H1 (cell line): ENCODE data around the gene ENTPD5. TPM values are rescaled to one million over a fixed set of nuclear protein-coding genes. Genes with fewer than 3 reads are reported as not detected.

Source experiments
- CTCF ChIA-PET: fragments of 300-600 bp; sonication (Branson Sonifier 250); formaldehyde crosslinking; loops from one replicate; lab custom pipeline; 2021; ENCODE audit not compliant: partially characterized antibody; lab: Charles Lee
- POLR2A ChIA-PET: fragments of 300-600 bp; sonication (Branson Sonifier 250); formaldehyde crosslinking; loops from one replicate; lab custom pipeline; 2021; ENCODE audit warnings: inconsistent platforms; ENCODE audit not compliant: partially characterized antibody; lab: Charles Lee
- DNase-seq, 2 experiments: peaks; one replicate each; pipeline versions ENCODE4 v3.0.0 to v3.0.0-alpha.2; 2010 to 2022; ENCODE audit warnings: low spot score in 2 of 2, low read depth in 1 of 2, mixed read lengths in 1 of 2
- FAIRE-seq: peaks from 2 replicates; lab custom pipeline; 2011; peaks lifted over from hg19 to GRCh38; lab: Jason Lieb, UNC
- H2AFZ ChIP-seq: 2 replicates; pipeline ENCODE4 v1.8.1; 2012; ENCODE audit warnings: low read length, inconsistent platforms
- H2AK5ac ChIP-seq: 2 replicates; pipeline ENCODE4 v1.6.1; 2013; ENCODE audit warnings: low read depth, low read length
- H2BK120ac ChIP-seq: replicated peaks from 2 replicates; pipeline ENCODE3; 2013; ENCODE audit warnings: low read depth, low read length, inconsistent platforms
- H2BK12ac ChIP-seq: 2 replicates; pipeline ENCODE4 v1.6.1; 2013; ENCODE audit warnings: low read depth, low read length
- H2BK15ac ChIP-seq: 2 replicates; pipeline ENCODE4 v1.6.1; 2013; ENCODE audit warnings: low read length
- H2BK20ac ChIP-seq: 2 replicates; pipeline ENCODE4 v1.6.1; 2013; ENCODE audit warnings: low read length
- H2BK5ac ChIP-seq: 2 replicates; pipeline ENCODE4 v1.6.1; 2013; ENCODE audit warnings: low read depth, low read length
- H3K14ac ChIP-seq: 2 replicates; pipeline ENCODE4 v1.6.1; 2013; ENCODE audit warnings: inconsistent platforms; ENCODE audit not compliant: insufficient read length
- H3K18ac ChIP-seq: 2 replicates; pipeline ENCODE4 v1.6.1; 2013; ENCODE audit warnings: low read length; ENCODE audit errors: extremely low read depth
- H3K23ac ChIP-seq: 2 replicates; pipeline ENCODE4 v1.6.1; 2013; ENCODE audit warnings: inconsistent platforms; ENCODE audit not compliant: insufficient read length
- H3K23me2 ChIP-seq: 2 replicates; pipeline ENCODE4 v1.6.1; 2013; ENCODE audit warnings: low read depth, low read length
- H3K27ac ChIP-seq: 2 replicates; pipeline ENCODE4 v1.6.1; 2011; ENCODE audit warnings: low read depth, low read length, inconsistent platforms
- H3K27me3 ChIP-seq, 4 experiments: replicated peaks in 1 of 4; 1 replicate in 1 of 4; 2 replicates in 3 of 4; pipeline versions ENCODE4 v1.6.1 to v1.8.1; 2011 to 2013; ENCODE audit warnings: low read length in 3 of 4, mild to moderate bottlenecking in 3 of 4, inconsistent platforms in 2 of 4, mixed read lengths in 2 of 4, moderate library complexity in 1 of 4; ENCODE audit not compliant: control insufficient read depth in 3 of 4, insufficient read depth in 3 of 4; ENCODE audit errors: extremely low read depth in 1 of 4
- H3K36me3 ChIP-seq, 4 experiments: 2 replicates each; pipeline versions ENCODE4 v1.6.1 to v1.8.1; 2011 to 2013; ENCODE audit warnings: mild to moderate bottlenecking in 4 of 4, low read length in 3 of 4, moderate library complexity in 2 of 4, control low read depth in 1 of 4, inconsistent platforms in 1 of 4; ENCODE audit not compliant: insufficient read depth in 4 of 4, control insufficient read depth in 2 of 4
- H3K4ac ChIP-seq: replicated peaks from 2 replicates; pipeline ENCODE3; 2013; ENCODE audit warnings: low read length, low read depth, mixed read lengths, inconsistent platforms; ENCODE audit not compliant: insufficient read length
- H3K4me1 ChIP-seq, 4 experiments: replicated peaks in 1 of 4; 1 replicate in 1 of 4; 2 replicates in 3 of 4; pipeline versions ENCODE4 v1.6.1 to v1.8.1; 2011 to 2013; ENCODE audit warnings: low read length in 3 of 4, inconsistent platforms in 2 of 4, mixed read lengths in 1 of 4; ENCODE audit not compliant: insufficient read depth in 4 of 4, control insufficient read depth in 3 of 4
- H3K4me2 ChIP-seq, 2 experiments: 2 replicates each; pipeline versions ENCODE4 v1.6.1 to v1.8.1; 2011 to 2013; ENCODE audit warnings: low read depth in 2 of 2, low read length in 2 of 2, control low read depth in 1 of 2, inconsistent platforms in 1 of 2, mild to moderate bottlenecking in 1 of 2; ENCODE audit not compliant: insufficient read depth in 1 of 2
- H3K4me3 ChIP-seq, 4 experiments: fragments of 200-600, 300-600 bp in 1 of 4; sonication (generic), shearing (Covaris generic), sonication (Bioruptor Twin) in 1 of 4; 2 replicates each; pipeline versions ENCODE4 v1.5.1 to v1.8.1; 2011 to 2016; ENCODE audit warnings: low read length in 4 of 4, low read depth in 3 of 4, control low read depth in 2 of 4, inconsistent platforms in 2 of 4, mild to moderate bottlenecking in 2 of 4, mixed read lengths in 1 of 4, moderate library complexity in 1 of 4; ENCODE audit not compliant: insufficient read depth in 2 of 4; ENCODE audit errors: extremely low read depth in 1 of 4
- H3K56ac ChIP-seq: replicated peaks from 2 replicates; pipeline ENCODE3; 2013; ENCODE audit warnings: low read depth, mild to moderate bottlenecking, mixed read lengths, low read length, inconsistent platforms; ENCODE audit not compliant: insufficient read length
- H3K79me1 ChIP-seq: 2 replicates; pipeline ENCODE4 v1.6.1; 2013; ENCODE audit warnings: low read depth, low read length, control low read depth
- H3K79me2 ChIP-seq, 2 experiments: 2 replicates each; pipeline versions ENCODE4 v1.6.1 to v1.8.1; 2012 to 2013; ENCODE audit warnings: low read length in 2 of 2, mild to moderate bottlenecking in 2 of 2, inconsistent platforms in 1 of 2; ENCODE audit not compliant: insufficient read depth in 2 of 2, control insufficient read depth in 1 of 2
- H3K9ac ChIP-seq, 4 experiments: replicated peaks in 1 of 4; 1 replicate in 1 of 4; 2 replicates in 3 of 4; pipeline versions ENCODE4 v1.6.1 to v1.8.1; 2011 to 2013; ENCODE audit warnings: low read depth in 3 of 4, low read length in 3 of 4, control low read depth in 2 of 4, mild to moderate bottlenecking in 2 of 4, moderate library complexity in 2 of 4, inconsistent platforms in 1 of 4; ENCODE audit errors: extremely low read depth in 1 of 4
- H3K9me3 ChIP-seq, 2 experiments: 2 replicates each; pipeline versions ENCODE4 v1.6.1 to v1.8.1; 2012 to 2013; ENCODE audit warnings: mild to moderate bottlenecking in 2 of 2, moderate library complexity in 2 of 2, control low read depth in 1 of 2, inconsistent platforms in 1 of 2, low read depth in 1 of 2, low read length in 1 of 2, mixed read lengths in 1 of 2; ENCODE audit not compliant: insufficient read depth in 2 of 2
- H4K20me1 ChIP-seq, 2 experiments: replicated peaks in 1 of 2; 2 replicates each; pipeline versions ENCODE3 to v1.8.1; 2011 to 2013; ENCODE audit warnings: inconsistent platforms in 2 of 2, low read length in 2 of 2, mild to moderate bottlenecking in 1 of 2; ENCODE audit not compliant: insufficient read depth in 2 of 2, control insufficient read depth in 1 of 2
- H4K5ac ChIP-seq: 2 replicates; pipeline ENCODE4 v1.6.1; 2013; ENCODE audit warnings: low read length, low read depth, mixed read lengths, inconsistent platforms; ENCODE audit not compliant: insufficient read length
- H4K8ac ChIP-seq: 2 replicates; pipeline ENCODE4 v1.8.0; 2013; ENCODE audit warnings: mild to moderate bottlenecking, moderate library complexity, low read length, inconsistent platforms; ENCODE audit not compliant: insufficient read depth; ENCODE audit errors: extremely low read depth
- H4K91ac ChIP-seq: replicated peaks from 2 replicates; pipeline ENCODE3; 2013; ENCODE audit warnings: low read length, mixed read lengths, inconsistent platforms; ENCODE audit not compliant: insufficient read length
- CBX8 ChIP-seq: fragments of 300-800, 300-1000 bp; sonication (generic); IDR thresholded peaks from 2 replicates; pipeline ENCODE4 v1.7.1; 2016; ENCODE audit warnings: low read depth, low read length, borderline replicate concordance
- EGR1 ChIP-seq: IDR thresholded peaks from 2 replicates; pipeline ENCODE4 v1.6.1; 2011; ENCODE audit warnings: low read depth, low read length, borderline replicate concordance
- JUN ChIP-seq: IDR thresholded peaks from 2 replicates; pipeline ENCODE4 v1.6.1; 2011; ENCODE audit warnings: low read depth, mild to moderate bottlenecking, improper control_type of control experiment, low read length
- MAX ChIP-seq: IDR thresholded peaks from 2 replicates; pipeline ENCODE4 v1.6.1; 2012; ENCODE audit warnings: inconsistent platforms
- PHF8 ChIP-seq: fragments of 200-600 bp; sonication (generic); conservative IDR thresholded peaks from 2 replicates; pipeline ENCODE4 v1.7.1; 2012; ENCODE audit warnings: low read depth, mild to moderate bottlenecking, inconsistent platforms, low read length, moderate library complexity
- RAD21 ChIP-seq, 2 experiments: IDR thresholded peaks in 1 of 2; conservative IDR thresholded peaks in 1 of 2; 2 replicates each; pipeline ENCODE4 v1.6.1; 2011; ENCODE audit warnings: low read depth in 2 of 2, low read length in 2 of 2, improper control_type of control experiment in 1 of 2, inconsistent platforms in 1 of 2, mild to moderate bottlenecking in 1 of 2, moderate library complexity in 1 of 2
- SAP30 ChIP-seq: fragments of 300-600 bp; sonication (generic); IDR thresholded peaks from 2 replicates; pipeline ENCODE4 v1.7.1; 2012; ENCODE audit warnings: low read length, moderate library complexity, mild to moderate bottlenecking, inconsistent platforms; ENCODE audit not compliant: insufficient read depth, insufficient replicate concordance
- SIX5 ChIP-seq: IDR thresholded peaks from 2 replicates; pipeline ENCODE4 v1.6.1; 2011; ENCODE audit warnings: mild to moderate bottlenecking, low read depth, low read length
- SP2 ChIP-seq: IDR thresholded peaks from 2 replicates; pipeline ENCODE4 v1.6.1; 2012; ENCODE audit warnings: mild to moderate bottlenecking, low read length, inconsistent platforms
- SUZ12 ChIP-seq: fragments of 200-600 bp; sonication (generic); IDR thresholded peaks from 2 replicates; pipeline ENCODE4 v1.6.1; 2012; ENCODE audit warnings: mild to moderate bottlenecking, inconsistent platforms, low read length, moderate library complexity, mixed read lengths
- TBP ChIP-seq: IDR thresholded peaks from 2 replicates; pipeline ENCODE4 v1.6.1; 2011; ENCODE audit warnings: low read depth, low read length, improper control_type of control experiment
- TEAD4 ChIP-seq: IDR thresholded peaks from 2 replicates; pipeline ENCODE4 v1.6.1; 2012; ENCODE audit warnings: low read depth, low read length, inconsistent platforms, mixed read lengths
- ZNF274 ChIP-seq: IDR thresholded peaks from 2 replicates; pipeline ENCODE4 v1.7.0; 2012; ENCODE audit warnings: low read length, borderline replicate concordance; ENCODE audit errors: extremely low read depth
- WGBS, 2 experiments: shearing (Covaris generic) in 1 of 2; methylation state at CpG; one replicate each; pipeline versions ENCODE4 v1.1.6 to v1.1.7; 2013 to 2015; ENCODE audit warnings: low lambda C conversion rate in 2 of 2, mixed read lengths in 2 of 2, inconsistent platforms in 1 of 2, low coverage in 1 of 2, missing lambda C conversion rate in 1 of 2; ENCODE audit not compliant: insufficient replicate concordance in 2 of 2, insufficient coverage in 1 of 2, insufficient read length in 1 of 2; ENCODE audit errors: extremely low coverage in 1 of 2, missing lambda C conversion rate in 1 of 2; 5-methylcytosine and 5-hydroxymethylcytosine counted together
- polyA plus RNA-seq, 7 experiments: library from polyadenylated mRNA; depleted of rRNA in 3 of 7; stranded (reverse) in 5 of 7; unstranded in 2 of 7; fragments of >200 nt in 5 of 7; fragments of 200-250 nt in 2 of 7; gene quantifications; 1 replicate in 5 of 7; 2 replicates in 1 of 7; 4 replicates in 1 of 7; pipeline versions ENCODE4 v1.2.1 to v1.2.3, GENCODE V29; 2011 to 2013; ENCODE audit warnings: missing spikeins in 2 of 7, mixed read lengths in 2 of 7
- total RNA-seq: library from RNA; stranded (reverse); fragmentation: NEBNext Ultra II Directional; extraction: Animal tissue kit (Norgen Biotek cat#: 25700); gene quantifications from 2 replicates; pipeline ENCODE4 v1.2.1, GENCODE V29; 2021

ENTPD5 gene
- total and polyA plus RNA-seq, 2 of the 8 experiments (the other 6 are each of a cell fraction or from before 2014, with no cell fraction given), result 5.0 to 6.5 TPM

DNA sequence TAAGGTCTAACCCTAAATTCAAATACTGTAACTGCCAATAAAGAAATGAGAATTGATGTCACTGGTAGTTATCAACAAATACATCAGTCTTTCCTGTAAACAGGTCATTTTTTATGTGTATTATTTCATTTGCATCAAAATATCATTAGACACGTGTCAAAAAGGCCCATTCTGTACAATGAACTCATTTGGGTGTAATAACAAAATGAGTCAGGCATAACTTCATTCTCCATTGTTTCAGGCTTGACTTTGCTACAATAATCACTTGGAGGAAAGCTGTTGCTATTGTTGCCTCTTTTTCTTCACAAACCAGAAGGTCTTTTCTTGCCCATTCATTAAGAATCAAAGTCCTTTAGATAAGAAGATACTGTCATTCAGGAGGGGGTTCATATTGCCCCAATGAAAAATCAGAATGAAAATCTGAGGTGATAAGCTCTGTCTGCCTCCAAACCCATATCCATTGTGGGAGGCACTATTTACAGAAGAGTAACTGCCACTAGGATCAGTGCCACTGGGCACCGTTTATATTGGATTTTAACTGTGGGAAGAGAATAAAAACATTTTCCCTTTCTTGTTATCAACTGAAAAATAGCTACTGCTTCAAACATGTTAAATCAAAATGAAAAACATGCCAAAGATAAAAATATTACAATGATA is 10.1 kb downstream of the ENTPD5 start:
- no peak overlapping the region for H3K18ac ChIP-seq
- no peak overlapping the region for H2BK20ac ChIP-seq
- no peak overlapping the region for H2BK5ac ChIP-seq
- FAIRE-seq (no peak), DNase-seq (no peak)
- no peaks in the 10 kb centered on the region for H3K23me2 ChIP-seq
- ChIA-PET POLR2A (no interaction called here), CTCF (no interaction called here)
- no peak overlapping the region for H3K14ac ChIP-seq
- no peak overlapping the region for H3K4ac ChIP-seq
- H3K27me3 ChIP-seq, result no peaks in the 10 kb centered on the region
- H2BK12ac ChIP-seq, result no peak overlapping the region
- H3K79me2 ChIP-seq, result no peaks in the 10 kb centered on the region
- H3K56ac ChIP-seq, result no peak overlapping the region
- H3K9me3 ChIP-seq, result no peaks in the 10 kb centered on the region
- whole genome bisulfite sequencing, 2 experiments, result 94% methylated on average over 2 of the region's 2 CpGs; no CpG with 5 or more reads in 1 of the 2 experiments
- H3K4me3 ChIP-seq, result no peak overlapping the region
- no peak overlapping the region for H4K5ac ChIP-seq
- H4K91ac ChIP-seq, result no peak overlapping the region
- H4K8ac ChIP-seq, result no peak overlapping the region
- TF ChIP-seq EGR1 (no peak), MAX (no peak), TEAD4 (no peak), SIX5 (no peak), SP2 (no peak), CBX8 (no peak), ZNF274 (no peak), SAP30 (no peak), PHF8 (no peak), RAD21 (IDR thresholded peaks at IDR 0.05 in 1 of 2, conservative IDR thresholded peaks at IDR 0.05 in 1 of 2; ENCODE audit: low read depth in 2 of 2, low read length in 2 of 2) (no peak), TBP (no peak), SUZ12 (no peak), JUN (no peak)
- no peak overlapping the region for H3K23ac ChIP-seq
- no peak overlapping the region for H2BK15ac ChIP-seq
- H2BK120ac ChIP-seq, result no peak overlapping the region
- H3K4me1 ChIP-seq, result no peaks in the 10 kb centered on the region
- H3K27ac ChIP-seq, result no peak overlapping the region
- H3K9ac ChIP-seq, result no peak overlapping the region
- H3K79me1 ChIP-seq, result no peaks in the 10 kb centered on the region
- peaks cover 0 to 3% (median 1%) of the 10 kb centered on the region in 4 experiments; a peak in 4 of 8 replicates for H3K36me3 ChIP-seq
- H4K20me1 ChIP-seq, result no peaks in the 10 kb centered on the region
- no peak overlapping the region for H3K4me2 ChIP-seq
- H2AFZ ChIP-seq, result no peak overlapping the region
- H2AK5ac ChIP-seq, result no peak overlapping the region
